K562 (cell line): ENCODE results near the gene MRPL40. TPM values are rescaled to one million over a fixed set of nuclear protein-coding genes. Genes with fewer than 3 reads are reported as not detected.
A peak's percentile ranks its signal among the peaks of the same experiment; 100 is the strongest.

ENCODE experiments used
- BHLHE40 ChIP-seq: IDR thresholded peaks from 2 replicates; pipeline ENCODE4 v1.6.1; 2011; ENCODE audit warnings: low read length, improper control_type of control experiment
- CSDE1 ChIP-seq, 2 experiments: fragments of 450-650 bp; IDR thresholded peaks; 2 replicates each; pipeline ENCODE4 v1.6.1; 2016; ENCODE audit warnings: mild to moderate bottlenecking in 1 of 2
- GATAD2A ChIP-seq: fragments of 450-650 bp; IDR thresholded peaks from 2 replicates; pipeline ENCODE4 v1.6.1; 2017
- NFE2L1 ChIP-seq: fragments of 450-650 bp; IDR thresholded peaks from 2 replicates; pipeline ENCODE4 v1.6.1; 2016; ENCODE audit warnings: missing genetic modification characterization, low read depth, mild to moderate bottlenecking, missing compliant biosample characterization, moderate library complexity, borderline replicate concordance
- NRF1 ChIP-seq, 2 experiments: fragments of 450-650 bp; IDR thresholded peaks in 1 of 2; conservative IDR thresholded peaks in 1 of 2; 2 replicates each; pipeline ENCODE4 v1.6.1; 2014; ENCODE audit warnings: mild to moderate bottlenecking in 2 of 2
- SNRNP70 ChIP-seq: fragments of 200-400 bp; formaldehyde crosslinking; optimal IDR thresholded peaks from 2 replicates; pipeline ENCODE3; 2017; ENCODE audit warnings: low read depth, low read length
- SRF ChIP-seq, 2 experiments: fragments of 250-450, 450-650 bp in 1 of 2; sonication (Bioruptor Pico) in 1 of 2; sonication (generic) in 1 of 2; formaldehyde crosslinking; IDR thresholded peaks; 2 replicates each; pipeline versions ENCODE4 v1.5.0 to v1.5.1; 2020 to 2022; ENCODE audit warnings: mild to moderate bottlenecking in 1 of 2, missing genetic modification reagents in 1 of 2
- TOE1 ChIP-seq, 2 experiments: fragments of 450-650 bp in 1 of 2; sonication (generic) in 1 of 2; formaldehyde crosslinking in 1 of 2; IDR thresholded peaks; 2 replicates each; pipeline versions ENCODE4 v1.7.1 to v1.8.0; 2016 to 2022; ENCODE audit warnings: borderline replicate concordance in 2 of 2, mild to moderate bottlenecking in 2 of 2, antibody characterized with exemption in 1 of 2, inconsistent platforms in 1 of 2, low read depth in 1 of 2, missing genetic modification reagents in 1 of 2, moderate library complexity in 1 of 2
- ZNF253 ChIP-seq: fragments of 250-450 bp; sonication (Bioruptor Pico); conservative IDR thresholded peaks from 2 replicates; pipeline ENCODE4 v1.6.1; 2021; ENCODE audit warnings: mild to moderate bottlenecking
- polyA plus RNA-seq, 8 experiments: library from polyadenylated mRNA; depleted of rRNA in 4 of 8; stranded (reverse) in 5 of 8; unstranded in 3 of 8; fragments of >200 nt; fragmentation: Nextera tagmentation in 2 of 8; fragmentation: Illumina TruSeq in 1 of 8; extraction: Ambion mirVana in 2 of 8; extraction: Trizol in 1 of 8; gene quantifications; 2 replicates each; pipeline versions ENCODE4 v1.2.1 to v1.2.3, GENCODE V29; 2011 to 2014; ENCODE audit warnings: inconsistent platforms in 1 of 8, missing spikeins in 1 of 8
- total RNA-seq, 7 experiments: library from RNA; depleted of rRNA in 6 of 7; stranded (reverse); fragments of >200 nt in 6 of 7; fragmentation: Illumina TruSeq in 2 of 7; extraction: Trizol in 2 of 7; gene quantifications; 2 replicates each; pipeline versions ENCODE4 v1.2.1 to v1.2.3, GENCODE V29; 2011 to 2021; ENCODE audit warnings: low replicate concordance in 1 of 7
- TF ChIP-seq, protein P1 (sequence below), 2 experiments: fragments of 450-650 bp; IDR thresholded peaks; 2 replicates each; pipeline ENCODE4 v1.6.1; 2018; ENCODE audit warnings: mild to moderate bottlenecking in 2 of 2, low read depth in 1 of 2; ENCODE audit not compliant: partially characterized antibody in 2 of 2
- TF ChIP-seq, protein P2 (sequence below): fragments of 250-450 bp; sonication (Bioruptor Pico); IDR thresholded peaks from 2 replicates; pipeline ENCODE4 v1.4.0; 2020; ENCODE audit warnings: mild to moderate bottlenecking, moderate library complexity
- TF ChIP-seq, protein P3 (sequence below): fragments of 450-650 bp; IDR thresholded peaks from 2 replicates; pipeline ENCODE4 v1.6.1; 2017; ENCODE audit warnings: antibody characterized with exemption, mild to moderate bottlenecking

MRPL40 gene
- total and polyA plus RNA-seq, 9 of the 15 experiments (the other 6 are each of a cell fraction or from before 2014, with no cell fraction given): 132 to 652 (median 208) TPM

DNA sequence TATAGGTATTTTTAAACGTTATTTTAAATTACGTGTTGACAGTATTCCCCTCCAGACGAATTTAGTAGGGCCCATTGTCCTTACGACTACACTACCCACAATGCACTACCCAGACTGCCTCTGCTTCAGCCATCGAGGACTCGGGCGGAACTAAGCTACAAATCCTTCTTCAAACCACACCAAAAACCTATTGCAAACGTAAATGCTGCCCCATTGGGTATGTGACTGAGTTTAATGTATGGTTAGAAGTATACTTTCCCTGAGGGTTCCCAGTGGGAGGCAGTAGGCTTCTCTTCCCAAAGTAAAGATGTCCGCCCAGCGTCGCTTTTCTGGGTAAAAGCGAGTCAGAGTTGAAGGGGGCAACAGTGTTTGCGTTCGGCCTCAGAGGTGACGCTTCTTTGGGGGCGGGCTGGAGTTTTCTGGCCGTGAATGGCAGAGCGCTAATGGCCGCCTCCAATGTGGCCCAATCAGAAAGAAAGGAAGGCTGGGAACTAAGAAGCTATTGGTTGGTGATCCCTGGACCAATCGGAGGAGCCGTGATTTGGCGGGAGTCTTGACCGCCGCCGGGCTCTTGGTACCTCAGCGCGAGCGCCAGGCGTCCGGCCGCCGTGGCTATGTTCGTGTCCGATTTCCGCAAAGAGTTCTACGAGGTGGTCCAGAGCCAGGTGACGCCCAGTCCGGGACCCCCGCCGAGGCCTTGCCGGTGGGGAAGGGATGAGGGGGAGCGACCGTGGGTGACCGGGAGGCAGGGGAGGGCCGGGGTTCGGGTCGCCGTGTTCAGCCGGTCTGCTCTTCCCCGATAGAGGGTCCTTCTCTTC lies 47.2 kb downstream of the MRPL40 start, which contains the start of gene CDC45 (continued):
- no peak; the same call in 1 of the 2 replicates for TF ChIP-seq NFE2L1 (tag)
- TF ChIP-seq TOE1 (IDR thresholded peaks at IDR 0.05; ENCODE audit: borderline replicate concordance): no peak
- no peak for TF ChIP-seq TOE1 (CRISPR knock-in tag; IDR thresholded peaks at IDR 0.05; ENCODE audit: borderline replicate concordance, low read depth)
- TF ChIP-seq, protein P1, sequence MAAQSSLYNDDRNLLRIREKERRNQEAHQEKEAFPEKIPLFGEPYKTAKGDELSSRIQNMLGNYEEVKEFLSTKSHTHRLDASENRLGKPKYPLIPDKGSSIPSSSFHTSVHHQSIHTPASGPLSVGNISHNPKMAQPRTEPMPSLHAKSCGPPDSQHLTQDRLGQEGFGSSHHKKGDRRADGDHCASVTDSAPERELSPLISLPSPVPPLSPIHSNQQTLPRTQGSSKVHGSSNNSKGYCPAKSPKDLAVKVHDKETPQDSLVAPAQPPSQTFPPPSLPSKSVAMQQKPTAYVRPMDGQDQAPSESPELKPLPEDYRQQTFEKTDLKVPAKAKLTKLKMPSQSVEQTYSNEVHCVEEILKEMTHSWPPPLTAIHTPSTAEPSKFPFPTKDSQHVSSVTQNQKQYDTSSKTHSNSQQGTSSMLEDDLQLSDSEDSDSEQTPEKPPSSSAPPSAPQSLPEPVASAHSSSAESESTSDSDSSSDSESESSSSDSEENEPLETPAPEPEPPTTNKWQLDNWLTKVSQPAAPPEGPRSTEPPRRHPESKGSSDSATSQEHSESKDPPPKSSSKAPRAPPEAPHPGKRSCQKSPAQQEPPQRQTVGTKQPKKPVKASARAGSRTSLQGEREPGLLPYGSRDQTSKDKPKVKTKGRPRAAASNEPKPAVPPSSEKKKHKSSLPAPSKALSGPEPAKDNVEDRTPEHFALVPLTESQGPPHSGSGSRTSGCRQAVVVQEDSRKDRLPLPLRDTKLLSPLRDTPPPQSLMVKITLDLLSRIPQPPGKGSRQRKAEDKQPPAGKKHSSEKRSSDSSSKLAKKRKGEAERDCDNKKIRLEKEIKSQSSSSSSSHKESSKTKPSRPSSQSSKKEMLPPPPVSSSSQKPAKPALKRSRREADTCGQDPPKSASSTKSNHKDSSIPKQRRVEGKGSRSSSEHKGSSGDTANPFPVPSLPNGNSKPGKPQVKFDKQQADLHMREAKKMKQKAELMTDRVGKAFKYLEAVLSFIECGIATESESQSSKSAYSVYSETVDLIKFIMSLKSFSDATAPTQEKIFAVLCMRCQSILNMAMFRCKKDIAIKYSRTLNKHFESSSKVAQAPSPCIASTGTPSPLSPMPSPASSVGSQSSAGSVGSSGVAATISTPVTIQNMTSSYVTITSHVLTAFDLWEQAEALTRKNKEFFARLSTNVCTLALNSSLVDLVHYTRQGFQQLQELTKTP (IDR thresholded peaks at IDR 0.05; ENCODE audit: low read depth in 1 of 2, partially characterized antibody in 2 of 2): no peak
- TF ChIP-seq, protein P2, sequence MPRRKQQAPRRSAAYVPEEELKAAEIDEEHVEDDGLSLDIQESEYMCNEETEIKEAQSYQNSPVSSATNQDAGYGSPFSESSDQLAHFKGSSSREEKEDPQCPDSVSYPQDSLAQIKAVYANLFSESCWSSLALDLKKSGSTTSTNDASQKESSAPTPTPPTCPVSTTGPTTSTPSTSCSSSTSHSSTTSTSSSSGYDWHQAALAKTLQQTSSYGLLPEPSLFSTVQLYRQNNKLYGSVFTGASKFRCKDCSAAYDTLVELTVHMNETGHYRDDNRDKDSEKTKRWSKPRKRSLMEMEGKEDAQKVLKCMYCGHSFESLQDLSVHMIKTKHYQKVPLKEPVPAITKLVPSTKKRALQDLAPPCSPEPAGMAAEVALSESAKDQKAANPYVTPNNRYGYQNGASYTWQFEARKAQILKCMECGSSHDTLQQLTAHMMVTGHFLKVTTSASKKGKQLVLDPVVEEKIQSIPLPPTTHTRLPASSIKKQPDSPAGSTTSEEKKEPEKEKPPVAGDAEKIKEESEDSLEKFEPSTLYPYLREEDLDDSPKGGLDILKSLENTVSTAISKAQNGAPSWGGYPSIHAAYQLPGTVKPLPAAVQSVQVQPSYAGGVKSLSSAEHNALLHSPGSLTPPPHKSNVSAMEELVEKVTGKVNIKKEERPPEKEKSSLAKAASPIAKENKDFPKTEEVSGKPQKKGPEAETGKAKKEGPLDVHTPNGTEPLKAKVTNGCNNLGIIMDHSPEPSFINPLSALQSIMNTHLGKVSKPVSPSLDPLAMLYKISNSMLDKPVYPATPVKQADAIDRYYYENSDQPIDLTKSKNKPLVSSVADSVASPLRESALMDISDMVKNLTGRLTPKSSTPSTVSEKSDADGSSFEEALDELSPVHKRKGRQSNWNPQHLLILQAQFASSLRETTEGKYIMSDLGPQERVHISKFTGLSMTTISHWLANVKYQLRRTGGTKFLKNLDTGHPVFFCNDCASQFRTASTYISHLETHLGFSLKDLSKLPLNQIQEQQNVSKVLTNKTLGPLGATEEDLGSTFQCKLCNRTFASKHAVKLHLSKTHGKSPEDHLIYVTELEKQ (CRISPR knock-in tag): peak; percentile 62; the same call in 1 of the 2 replicates
- TF ChIP-seq BHLHE40: peak; percentile 5; the same call in 1 of the 2 replicates
- no peak for TF ChIP-seq NRF1 (conservative IDR thresholded peaks at IDR 0.05 in 1 of 2, IDR thresholded peaks at IDR 0.05 in 1 of 2)
- TF ChIP-seq ZNF253 (CRISPR knock-in tag): 0 out of 2 replicates have a peak, but pooled peaks have one; percentile 31
- TF ChIP-seq CSDE1 (IDR thresholded peaks at IDR 0.05): no peak
- no peak for TF ChIP-seq GATAD2A
- no peak for TF ChIP-seq SNRNP70
- TF ChIP-seq SRF (CRISPR knock-in tag; IDR thresholded peaks at IDR 0.05): peak; percentile 71 to 88; a peak in 3 of 4 replicates
- TF ChIP-seq, protein P3, sequence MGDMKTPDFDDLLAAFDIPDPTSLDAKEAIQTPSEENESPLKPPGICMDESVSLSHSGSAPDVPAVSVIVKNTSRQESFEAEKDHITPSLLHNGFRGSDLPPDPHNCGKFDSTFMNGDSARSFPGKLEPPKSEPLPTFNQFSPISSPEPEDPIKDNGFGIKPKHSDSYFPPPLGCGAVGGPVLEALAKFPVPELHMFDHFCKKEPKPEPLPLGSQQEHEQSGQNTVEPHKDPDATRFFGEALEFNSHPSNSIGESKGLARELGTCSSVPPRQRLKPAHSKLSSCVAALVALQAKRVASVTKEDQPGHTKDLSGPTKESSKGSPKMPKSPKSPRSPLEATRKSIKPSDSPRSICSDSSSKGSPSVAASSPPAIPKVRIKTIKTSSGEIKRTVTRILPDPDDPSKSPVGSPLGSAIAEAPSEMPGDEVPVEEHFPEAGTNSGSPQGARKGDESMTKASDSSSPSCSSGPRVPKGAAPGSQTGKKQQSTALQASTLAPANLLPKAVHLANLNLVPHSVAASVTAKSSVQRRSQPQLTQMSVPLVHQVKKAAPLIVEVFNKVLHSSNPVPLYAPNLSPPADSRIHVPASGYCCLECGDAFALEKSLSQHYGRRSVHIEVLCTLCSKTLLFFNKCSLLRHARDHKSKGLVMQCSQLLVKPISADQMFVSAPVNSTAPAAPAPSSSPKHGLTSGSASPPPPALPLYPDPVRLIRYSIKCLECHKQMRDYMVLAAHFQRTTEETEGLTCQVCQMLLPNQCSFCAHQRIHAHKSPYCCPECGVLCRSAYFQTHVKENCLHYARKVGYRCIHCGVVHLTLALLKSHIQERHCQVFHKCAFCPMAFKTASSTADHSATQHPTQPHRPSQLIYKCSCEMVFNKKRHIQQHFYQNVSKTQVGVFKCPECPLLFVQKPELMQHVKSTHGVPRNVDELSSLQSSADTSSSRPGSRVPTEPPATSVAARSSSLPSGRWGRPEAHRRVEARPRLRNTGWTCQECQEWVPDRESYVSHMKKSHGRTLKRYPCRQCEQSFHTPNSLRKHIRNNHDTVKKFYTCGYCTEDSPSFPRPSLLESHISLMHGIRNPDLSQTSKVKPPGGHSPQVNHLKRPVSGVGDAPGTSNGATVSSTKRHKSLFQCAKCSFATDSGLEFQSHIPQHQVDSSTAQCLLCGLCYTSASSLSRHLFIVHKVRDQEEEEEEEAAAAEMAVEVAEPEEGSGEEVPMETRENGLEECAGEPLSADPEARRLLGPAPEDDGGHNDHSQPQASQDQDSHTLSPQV: no peak
